Measurements from ENCODE around the gene INTS6.

Gene INTS6, protein sequence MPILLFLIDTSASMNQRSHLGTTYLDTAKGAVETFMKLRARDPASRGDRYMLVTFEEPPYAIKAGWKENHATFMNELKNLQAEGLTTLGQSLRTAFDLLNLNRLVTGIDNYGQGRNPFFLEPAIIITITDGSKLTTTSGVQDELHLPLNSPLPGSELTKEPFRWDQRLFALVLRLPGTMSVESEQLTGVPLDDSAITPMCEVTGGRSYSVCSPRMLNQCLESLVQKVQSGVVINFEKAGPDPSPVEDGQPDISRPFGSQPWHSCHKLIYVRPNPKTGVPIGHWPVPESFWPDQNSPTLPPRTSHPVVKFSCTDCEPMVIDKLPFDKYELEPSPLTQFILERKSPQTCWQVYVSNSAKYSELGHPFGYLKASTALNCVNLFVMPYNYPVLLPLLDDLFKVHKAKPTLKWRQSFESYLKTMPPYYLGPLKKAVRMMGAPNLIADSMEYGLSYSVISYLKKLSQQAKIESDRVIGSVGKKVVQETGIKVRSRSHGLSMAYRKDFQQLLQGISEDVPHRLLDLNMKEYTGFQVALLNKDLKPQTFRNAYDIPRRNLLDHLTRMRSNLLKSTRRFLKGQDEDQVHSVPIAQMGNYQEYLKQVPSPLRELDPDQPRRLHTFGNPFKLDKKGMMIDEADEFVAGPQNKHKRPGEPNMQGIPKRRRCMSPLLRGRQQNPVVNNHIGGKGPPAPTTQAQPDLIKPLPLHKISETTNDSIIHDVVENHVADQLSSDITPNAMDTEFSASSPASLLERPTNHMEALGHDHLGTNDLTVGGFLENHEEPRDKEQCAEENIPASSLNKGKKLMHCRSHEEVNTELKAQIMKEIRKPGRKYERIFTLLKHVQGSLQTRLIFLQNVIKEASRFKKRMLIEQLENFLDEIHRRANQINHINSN

DNA sequence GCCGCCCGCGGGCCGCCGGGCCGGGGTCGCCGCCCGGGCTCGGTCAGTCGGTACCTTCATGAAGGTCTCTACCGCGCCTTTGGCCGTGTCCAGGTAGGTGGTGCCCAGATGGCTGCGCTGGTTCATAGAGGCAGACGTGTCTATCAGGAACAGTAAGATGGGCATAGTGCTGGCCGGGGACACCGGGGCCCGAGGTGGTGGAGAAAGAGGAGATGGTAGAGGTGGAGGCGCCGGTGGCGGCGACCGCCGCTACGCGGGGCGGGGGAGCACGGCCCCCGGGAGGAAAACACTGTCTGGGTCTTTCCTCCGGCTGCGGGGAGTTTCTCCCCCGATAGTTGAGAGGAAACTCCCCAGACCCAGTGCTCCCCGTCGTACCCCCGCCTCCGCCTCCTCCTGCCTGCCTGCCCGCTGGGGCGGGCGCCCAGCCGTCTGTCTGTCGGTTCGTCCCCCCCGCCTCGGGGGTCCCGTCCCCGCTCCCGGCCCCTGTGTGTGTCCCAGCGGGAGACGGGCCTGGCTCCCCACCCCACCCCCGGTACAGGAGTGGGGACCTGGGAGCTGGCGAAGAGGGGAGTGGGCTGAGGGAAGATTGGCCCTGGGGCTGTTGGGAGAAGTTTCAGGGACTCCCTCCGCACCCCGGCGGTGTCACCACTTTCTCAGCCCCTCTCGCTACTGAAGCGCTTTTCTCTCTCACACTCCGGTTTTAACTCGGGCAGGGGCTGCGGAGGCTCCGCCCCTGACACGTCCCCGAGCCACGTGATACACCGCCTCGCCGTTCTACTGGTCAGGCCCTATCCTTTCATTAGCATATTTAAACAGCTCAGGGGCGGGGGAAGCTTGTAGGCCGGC, at the start of gene INTS6:
INTS6 (minus strand) TSS at position 676 of the 846 bp plus-strand sequence; CDS start at position 165, 511 bp downstream.
- DNase-seq: peak; percentile 100

DNA sequence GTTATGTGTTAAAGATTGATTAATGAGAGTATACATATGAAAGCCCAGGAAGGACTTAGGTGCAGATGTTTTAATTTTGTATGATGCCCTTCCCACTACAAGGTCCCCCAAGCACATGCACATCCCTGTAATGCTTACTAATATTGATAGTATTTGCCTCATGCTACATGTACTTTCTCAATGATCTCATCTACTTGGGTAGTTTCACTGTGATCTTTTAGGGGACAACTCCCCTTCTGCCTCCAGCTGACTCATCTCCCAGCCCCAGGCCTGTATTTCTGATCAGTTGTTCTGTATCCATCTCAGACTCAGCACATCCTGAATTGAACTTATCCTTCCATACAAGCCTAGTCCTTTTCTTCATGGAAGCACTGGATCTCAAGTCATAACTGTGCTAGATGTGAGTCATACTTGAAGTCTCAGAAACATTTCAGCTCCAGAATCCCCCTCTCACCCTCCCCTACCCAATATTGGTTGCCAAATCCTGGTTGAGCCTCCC, 49.4 kb upstream of the INTS6 start:
- DNase-seq: no peak

DNA sequence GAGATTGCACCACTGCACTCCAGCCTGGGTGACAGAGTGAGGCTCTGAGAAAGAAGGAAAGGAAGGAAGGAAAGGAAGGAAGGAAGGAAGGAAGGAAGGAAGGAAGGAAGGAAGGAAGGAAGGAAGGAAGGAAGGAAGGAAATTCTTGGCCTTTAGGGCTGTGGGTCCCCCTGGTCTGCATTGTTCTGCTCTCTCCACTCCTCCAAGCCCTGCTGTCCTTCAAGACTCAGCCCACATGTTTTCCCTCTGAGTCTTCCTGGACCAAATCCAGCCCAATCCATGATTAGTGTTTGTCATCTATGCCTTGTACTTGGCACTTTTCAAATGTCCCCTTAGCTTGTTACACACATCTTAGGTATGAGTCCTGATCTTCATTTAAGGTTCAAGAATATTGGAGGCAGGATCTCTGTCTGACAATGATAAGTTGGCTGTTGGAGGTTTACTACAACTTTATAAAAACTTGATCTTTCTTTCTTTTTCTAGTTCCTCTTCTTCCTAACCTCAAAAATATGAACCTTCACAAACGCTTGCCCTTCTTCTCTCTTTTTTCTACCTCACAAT, 48.8 kb upstream of the INTS6 start:
- DNase-seq: no peak

DNA sequence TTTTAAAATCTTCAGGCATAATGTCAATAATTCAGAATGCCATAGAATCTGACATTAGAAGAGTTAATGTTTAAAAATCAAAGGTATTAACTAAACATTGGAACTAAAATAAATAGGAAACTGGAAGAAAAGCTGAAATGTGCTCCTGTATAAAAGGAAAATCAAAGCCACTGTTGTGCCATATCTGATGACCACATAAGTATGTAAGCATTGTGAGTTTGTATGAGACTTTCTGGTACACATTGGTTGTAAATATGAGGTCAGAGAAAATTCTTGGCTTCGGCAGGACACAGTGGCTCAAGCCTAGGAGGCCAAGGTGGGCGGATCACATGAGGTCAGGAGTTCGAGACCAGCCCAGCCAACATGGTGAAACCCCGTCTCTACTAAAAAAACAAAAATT, 48.3 kb upstream of the INTS6 start:
- no peak for DNase-seq

DNA sequence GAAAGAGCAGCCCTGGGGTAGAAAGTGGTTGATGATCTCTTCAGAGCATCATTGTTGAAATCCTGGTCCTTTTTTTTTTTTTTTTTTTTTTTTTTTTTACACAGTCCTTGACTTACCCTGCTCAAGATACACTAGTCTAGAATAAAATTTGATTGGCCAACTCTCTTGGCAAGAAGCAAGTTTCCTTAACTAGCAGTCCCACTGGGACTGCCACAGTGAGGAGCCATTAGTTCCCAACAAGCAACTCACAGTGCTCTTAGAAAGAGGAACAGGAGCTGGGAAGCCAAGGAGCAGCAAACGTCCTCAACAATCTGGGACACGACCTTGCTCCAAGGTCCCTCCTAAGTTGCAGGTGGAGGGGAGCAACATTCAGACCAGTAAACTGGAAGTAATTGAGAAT, 47.9 kb upstream of the INTS6 start:
- DNase-seq: no peak

DNA sequence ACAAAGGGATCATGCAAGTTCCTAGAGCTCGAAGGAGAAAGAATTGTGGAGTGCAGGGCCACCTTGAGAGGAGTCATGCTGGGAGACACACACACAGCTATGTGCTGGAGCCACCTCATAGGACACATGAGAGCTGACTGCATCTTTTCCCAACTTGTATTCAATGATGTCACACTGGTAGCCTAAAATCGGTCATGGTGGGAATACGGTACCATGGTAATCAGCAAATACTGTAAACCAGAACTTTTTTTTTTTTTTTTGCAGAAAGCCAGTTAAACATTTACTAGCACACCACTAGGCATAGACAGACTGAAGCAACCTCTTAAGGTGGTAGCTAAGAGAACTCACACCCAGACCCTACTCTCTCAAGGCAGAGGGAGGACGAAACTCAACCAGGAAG, 47.0 kb upstream of the INTS6 start:
- DNase-seq: no peak

DNA sequence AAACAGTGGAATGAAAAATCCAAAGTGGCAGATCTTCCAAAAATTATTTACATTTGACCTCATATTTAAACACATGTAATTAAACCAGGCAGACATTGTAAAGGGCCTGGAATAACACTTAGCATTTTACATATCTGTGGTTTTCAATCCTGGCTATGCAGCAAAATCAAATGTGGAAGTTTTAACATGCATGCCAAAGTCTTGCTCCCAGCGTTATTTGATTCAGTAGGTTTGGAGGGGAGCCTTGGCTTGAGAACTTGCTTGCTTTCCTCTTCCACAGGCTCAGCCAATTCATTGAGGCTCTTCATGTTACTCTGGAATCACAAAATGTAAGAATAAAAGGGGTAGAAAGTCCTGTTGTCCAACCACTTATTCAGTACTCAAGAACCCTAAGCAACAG, 42.5 kb upstream of the INTS6 start:
- no peak for DNase-seq

DNA sequence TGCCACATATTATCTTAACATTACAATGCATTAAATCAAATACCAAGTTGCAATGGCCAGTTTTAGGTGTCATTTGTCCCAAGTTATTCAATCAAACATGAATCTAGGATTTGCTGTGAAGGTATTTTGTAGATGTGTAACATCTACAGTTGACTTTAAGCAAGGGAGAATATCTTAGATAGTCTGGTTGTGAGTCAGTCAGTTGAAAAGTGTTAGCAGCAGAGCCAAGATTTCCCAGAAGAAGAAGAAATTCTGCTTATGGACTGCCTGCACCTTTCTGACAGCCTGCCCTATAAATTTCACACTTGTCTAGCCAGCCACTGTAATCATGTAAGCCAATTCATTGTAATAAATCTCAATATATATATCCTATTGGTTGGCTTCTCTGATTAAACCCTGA, 41.3 kb upstream of the INTS6 start:
- DNase-seq: no peak

DNA sequence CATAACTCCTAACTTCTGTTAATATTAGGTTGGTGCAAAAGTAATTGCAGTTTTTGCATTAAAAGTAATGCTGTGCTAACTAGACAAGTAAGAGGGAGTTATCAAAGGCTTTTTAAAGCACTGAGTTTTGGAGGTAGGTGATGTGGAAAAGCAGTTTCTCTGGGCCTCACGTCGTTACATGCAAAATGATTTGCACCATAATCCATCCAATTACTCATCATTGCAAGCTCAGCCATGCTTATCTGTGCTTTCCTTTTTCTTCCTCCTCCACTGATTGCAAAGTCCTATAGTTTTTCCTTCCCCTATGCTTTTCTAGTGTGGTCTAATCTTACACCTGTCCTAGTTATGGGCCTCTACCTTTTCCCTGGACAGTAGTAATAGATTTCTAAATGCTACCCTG, 35.4 kb upstream of the INTS6 start:
- DNase-seq: no peak

DNA sequence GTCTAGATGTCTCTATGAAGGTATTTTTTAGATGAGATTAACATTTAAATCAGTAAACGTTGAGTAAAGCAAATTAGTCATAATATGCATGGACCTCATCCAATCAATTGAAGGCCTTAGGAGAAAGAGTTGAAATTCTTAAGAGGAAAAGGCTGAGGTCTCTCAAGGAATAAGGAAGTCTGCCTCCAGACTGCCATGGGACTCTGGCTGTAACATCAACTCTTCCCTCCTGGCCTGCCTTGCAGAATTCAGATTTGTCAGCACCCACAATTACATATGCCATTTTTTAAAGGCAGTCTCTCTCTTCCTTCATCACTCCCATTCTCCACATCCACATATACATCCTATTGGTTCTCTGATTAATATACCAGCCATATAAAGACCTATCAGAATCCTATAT, 28.8 kb upstream of the INTS6 start:
- DNase-seq: no peak

DNA sequence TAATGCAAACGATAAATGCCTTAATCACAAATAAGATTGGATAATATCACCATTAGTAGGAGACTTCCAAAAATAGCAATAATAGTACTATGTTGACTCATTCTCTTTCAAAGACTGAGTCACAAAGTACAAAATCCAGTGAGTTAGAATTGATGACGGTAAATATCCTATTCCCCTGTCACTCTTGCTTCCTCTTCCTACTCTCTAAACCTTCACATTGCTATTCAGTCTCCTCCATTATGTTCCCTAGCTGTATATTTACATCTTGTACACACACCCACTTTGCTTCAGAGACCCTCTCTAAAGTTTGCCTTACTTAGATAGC, 26.3 kb upstream of the INTS6 start:
- DNase-seq: no peak

DNA sequence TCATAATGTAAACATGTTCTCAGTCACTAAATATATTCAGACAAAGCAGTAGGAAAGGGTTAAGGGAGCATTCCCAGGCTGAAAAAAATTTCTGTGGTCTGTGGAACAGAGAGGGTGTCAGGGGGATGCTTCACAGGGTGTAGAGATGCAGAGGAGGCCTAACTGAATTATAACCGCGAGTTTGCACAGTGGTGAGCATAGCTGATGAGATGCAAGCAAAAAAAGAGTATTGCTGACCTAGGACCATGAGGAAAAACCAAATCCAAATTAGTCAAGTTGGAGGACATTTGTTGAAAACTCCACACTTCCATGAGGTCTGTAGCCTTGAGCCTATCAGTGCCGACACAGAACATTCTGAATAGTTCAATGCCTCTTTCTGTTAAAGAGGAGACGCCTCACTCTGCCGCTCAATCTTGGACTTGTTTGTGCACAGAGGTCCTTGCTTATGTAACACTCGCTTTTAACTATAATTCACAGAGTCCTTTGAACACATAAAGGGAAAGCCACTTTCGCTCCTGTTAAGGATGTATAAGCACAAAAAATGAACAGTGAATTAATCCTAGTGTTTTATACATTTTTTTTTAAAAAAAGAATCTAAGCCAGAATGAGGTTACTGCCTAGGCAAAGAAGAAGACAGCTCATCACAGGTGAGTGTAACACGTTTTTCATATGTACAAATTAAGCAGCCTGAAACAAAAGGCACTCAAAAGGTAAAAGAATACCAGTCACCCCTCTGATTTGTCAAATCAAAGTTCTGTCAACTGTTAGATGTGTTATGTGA, 25.8 kb upstream of the INTS6 start:
- no peak for DNase-seq

DNA sequence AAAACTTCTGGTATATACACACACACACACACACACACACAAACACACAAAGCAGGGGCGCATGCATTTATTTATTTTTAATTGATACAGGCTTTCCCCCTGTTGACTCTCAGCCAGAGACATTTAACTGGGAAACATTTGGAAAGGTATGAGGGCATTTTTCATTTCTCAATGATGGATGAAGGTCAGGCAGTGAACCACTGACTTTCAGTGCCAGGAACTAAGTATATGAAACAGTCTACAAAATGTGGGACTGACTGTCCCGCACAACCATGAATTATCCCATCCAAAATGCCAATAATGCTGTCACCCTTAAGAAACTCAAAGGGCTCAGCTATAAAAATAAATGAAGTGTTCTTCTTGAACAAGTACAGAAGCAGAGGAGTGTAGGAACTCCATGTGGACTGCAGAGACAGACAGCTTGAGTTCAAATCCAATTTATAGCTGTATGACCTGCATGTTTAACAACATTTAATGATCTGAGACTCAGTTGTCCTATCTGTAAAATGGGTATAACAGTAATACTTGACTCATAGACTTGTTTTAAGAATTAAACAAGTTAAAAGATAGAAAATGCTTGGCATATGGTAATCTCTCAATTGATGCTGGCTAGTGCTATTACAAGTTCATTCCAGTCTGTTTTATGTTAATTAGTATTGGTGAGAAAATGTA, 25.0 kb upstream of the INTS6 start:
- no peak for DNase-seq

DNA sequence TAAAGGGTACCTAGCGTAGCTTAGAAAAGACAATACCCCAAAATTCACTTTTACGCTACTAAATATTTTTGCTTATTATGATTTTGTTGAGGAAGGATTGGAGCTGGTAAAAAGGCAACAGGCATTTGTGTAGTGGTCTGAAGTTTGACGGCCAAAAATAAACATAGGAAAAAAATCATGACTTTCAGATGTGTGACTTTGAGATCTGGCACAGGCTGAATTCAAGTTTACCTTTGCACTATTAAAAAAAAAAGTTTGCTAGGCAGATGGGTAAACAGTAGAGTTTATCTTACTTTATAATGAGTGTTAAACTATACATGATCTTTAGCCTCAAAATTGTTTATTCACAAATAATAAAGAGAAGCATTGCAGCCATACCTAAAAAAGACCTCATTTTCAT, 24.3 kb upstream of the INTS6 start:
- DNase-seq: no peak

DNA sequence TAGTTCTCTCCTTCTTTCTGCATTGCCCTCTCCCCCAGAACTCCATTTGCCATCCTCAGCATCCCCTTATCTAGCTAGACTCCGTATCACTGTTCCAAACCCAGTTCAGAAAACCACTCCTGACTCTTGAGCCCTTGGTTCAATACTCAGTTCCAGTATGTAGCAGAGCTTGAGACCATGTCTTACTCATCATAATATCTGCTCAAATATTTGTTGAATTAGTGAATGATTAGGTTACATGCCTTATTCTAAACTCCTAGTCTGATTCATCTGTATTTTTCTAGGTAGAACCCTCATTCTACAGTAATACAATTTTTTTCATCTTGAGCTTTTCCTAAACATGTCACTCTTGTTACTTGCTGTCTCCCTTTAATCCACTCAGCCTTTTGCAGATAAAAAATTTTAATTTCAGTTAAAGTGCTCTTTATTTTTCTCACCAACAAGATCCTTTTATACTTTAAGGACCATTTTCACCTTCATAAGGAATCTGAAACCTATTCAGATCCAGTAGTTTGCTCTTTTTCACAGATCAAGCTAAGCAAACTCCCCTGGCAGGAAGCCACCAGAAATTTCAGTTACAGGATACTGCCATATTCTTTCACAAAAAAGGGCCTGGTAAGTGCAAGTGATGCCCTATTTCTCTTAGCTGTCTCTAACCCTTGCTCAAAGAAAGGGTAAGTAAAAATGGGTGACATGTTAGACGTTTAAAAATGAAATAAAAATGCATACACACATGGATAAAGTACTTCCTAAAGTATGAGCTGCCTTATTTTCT, 23.1 kb upstream of the INTS6 start:
- no peak for DNase-seq

DNA sequence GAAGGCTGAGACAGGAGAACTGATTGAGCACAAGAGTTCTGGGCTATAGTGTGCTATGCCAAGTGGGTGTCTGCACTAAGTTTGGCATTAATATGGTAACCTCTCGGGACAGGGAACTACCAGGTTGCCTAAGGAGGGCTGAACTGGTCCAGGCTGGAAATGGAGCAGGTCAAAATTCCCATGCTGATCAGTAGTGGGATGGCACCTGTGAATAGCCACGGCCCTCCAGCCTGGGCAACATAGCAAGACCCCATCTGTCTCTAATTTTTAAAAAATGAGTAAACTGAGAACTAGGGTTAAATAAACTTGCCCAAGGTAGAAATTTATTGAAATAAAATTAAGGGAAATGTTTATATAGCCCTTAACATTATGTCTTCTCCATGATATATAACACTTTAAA, 17.0 kb upstream of the INTS6 start:
- no peak for DNase-seq

DNA sequence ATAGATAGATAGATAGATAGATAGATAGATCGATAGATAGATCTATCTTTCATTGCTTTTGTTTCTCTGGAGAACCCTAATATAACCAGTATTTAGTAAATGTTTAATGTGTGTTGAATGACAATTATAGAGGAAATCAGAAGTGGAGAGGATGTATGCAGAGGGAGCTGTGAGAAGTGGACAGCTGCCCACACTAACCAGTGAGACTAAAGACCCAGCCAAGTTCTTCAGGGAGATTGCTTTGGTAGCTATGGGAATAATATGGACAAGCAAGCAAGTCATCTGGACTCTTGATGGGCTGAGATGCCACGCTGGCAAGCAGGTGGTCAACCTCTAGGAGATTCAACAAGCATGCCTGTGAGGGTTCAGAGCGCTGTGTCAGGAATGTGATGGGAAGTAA, 14.9 kb upstream of the INTS6 start:
- DNase-seq: no peak

DNA sequence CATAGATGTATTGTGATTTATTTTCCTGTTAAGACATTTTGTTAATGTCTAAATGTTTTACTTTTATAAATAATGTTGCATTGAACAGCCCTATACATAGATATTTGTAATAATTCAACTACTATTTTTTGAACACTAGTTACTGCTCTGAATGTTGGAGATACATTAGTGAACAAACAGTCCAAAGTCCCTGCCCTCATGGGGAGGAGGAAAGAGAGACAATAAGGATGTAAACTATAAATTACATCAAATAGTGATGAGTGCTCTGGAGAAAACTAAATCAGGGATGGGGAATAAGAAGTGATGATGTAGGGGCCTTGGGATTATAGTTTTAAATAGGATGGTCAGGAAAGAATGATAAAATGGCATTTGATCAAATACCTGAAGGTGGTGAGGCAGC, 12.3 kb upstream of the INTS6 start:
- DNase-seq: no peak

DNA sequence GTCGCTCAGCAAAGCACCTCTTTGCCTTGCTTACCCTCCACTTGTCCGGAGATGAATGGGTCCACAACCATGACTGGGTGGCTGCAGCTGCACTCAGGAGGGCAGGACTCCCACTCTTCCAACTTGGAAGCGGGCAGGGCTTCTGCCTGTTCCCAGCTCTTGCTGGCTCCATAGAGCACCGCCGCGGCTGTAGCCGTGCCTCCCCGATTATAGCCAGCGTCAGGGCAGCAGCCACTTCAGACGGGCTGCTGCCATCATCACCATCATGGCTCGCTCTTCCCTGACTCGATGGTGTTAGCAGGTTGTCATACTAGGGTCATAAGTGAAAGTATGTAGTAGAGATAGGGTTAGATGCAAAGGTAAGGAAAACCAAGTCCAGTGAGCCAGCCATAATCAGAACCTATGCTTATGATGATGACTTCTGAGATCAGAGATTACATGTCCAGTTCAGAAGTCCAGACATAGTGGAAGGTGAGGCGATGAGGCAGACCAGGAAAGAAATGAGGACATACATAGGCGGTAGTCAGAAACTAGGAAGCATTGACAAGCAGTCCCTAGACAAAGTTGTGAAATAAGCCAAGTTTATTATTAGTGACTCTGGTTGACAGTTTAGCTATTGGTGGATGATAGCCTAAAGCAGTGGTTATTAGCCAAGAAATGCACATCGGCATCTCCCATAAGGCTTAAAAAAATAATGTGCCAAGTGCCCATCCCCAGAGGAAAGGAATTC, 4.4 kb upstream of the INTS6 start:
- no peak for DNase-seq

DNA sequence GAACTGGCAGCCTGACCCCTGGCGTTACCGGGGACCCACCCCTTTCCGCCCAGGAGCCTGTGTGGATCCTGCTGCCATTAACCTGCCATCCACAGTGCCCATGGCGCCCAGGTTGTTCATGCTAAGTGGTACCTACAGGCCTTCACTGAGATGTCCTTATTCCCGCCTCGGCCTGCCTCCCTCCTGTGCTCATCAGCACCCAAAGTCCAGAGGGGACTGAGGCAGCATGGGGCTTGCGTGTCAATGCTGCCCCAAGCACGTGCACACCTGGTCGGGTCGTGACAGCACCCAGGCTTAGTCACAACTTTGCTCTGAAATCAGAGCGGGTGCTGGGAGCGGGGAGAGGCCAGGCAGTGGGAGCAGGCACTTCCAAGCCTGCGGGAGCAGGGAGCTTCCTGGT, 3.7 kb upstream of the INTS6 start:
- no peak for DNase-seq
